ENCODE results near the gene RICTOR.

DNA sequence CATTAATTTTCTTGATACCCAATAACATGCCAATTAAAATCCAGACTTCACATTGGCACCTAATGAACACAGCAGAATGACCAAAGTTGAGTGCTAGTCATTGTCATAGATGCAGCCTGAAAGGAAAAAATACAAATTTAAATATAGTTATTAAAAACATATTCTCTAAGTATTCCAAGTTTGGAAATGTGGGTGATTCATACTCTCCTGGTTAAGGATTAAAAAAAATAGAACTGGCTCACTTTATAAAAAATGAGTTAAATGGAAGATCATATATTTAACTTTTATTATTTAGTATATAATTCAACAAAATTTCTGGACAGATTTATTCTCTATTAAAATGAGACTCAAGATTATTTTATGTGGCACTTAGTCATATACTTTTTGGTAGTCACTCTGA, 33.2 kb upstream of the RICTOR start:
- TF ChIP-seq, protein P1, sequence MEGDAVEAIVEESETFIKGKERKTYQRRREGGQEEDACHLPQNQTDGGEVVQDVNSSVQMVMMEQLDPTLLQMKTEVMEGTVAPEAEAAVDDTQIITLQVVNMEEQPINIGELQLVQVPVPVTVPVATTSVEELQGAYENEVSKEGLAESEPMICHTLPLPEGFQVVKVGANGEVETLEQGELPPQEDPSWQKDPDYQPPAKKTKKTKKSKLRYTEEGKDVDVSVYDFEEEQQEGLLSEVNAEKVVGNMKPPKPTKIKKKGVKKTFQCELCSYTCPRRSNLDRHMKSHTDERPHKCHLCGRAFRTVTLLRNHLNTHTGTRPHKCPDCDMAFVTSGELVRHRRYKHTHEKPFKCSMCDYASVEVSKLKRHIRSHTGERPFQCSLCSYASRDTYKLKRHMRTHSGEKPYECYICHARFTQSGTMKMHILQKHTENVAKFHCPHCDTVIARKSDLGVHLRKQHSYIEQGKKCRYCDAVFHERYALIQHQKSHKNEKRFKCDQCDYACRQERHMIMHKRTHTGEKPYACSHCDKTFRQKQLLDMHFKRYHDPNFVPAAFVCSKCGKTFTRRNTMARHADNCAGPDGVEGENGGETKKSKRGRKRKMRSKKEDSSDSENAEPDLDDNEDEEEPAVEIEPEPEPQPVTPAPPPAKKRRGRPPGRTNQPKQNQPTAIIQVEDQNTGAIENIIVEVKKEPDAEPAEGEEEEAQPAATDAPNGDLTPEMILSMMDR (IDR thresholded peaks at IDR 0.05; ENCODE audit: low read depth, low read length): no peak
- TF ChIP-seq EZH2phosphoT487 (IDR thresholded peaks at IDR 0.05; ENCODE audit: low read depth): no peak

Measured in OCI-LY3 (cell line).